Uterus (tissue), 2 donors: ENCODE measurements around the gene TUBB1.

ENCODE experiments used
- CTCF ChIP-seq, 4 experiments: fragments of 200-600 bp in 2 of 4; fragments of 450-650 bp in 2 of 4; sonication (generic) in 2 of 4; IDR thresholded peaks; one replicate each; pipeline ENCODE4 v1.5.1; 2016 to 2019; ENCODE audit warnings: antibody characterized with exemption in 4 of 4, mild to moderate bottlenecking in 2 of 4, moderate library complexity in 1 of 4
- POLR2A ChIP-seq, 2 donors: fragments of 450-650 bp; IDR thresholded peaks; one replicate each; pipeline ENCODE4 v1.6.1; 2016; ENCODE audit warnings: antibody characterized with exemption in 2 of 2, mild to moderate bottlenecking in 1 of 2, moderate library complexity in 1 of 2

GRCh38 chr20:59008715-59009336 is 10.4 kb upstream of the TUBB1 start:
- TF ChIP-seq CTCF (IDR thresholded peaks at IDR 0.05) (no peak), POLR2A (IDR thresholded peaks at IDR 0.05) (no peak)
